T-helper 2 cell treated with Interferon-gamma antibody and Interleukin-4, amounts not matched to agents 5 μg/mL and 100 μg/mL, for 36 hours (primary cell): ENCODE measurements around the gene CHRNA4.

Experiments used
- DNase-seq: peaks from one replicate; pipeline ENCODE4 v3.0.0; 2021; ENCODE audit warnings: low spot score
- H3K27ac Mint-ChIP-seq: one replicate; pipeline ENCODE4 v1.8.0; 2021; ENCODE audit warnings: mild to moderate bottlenecking, mixed read lengths
- H3K27me3 Mint-ChIP-seq: one replicate; pipeline ENCODE4 v1.8.0; 2021; ENCODE audit warnings: low read depth, mixed read lengths
- H3K36me3 Mint-ChIP-seq: one replicate; pipeline ENCODE4 v1.8.0; 2021; ENCODE audit warnings: low read depth, mixed read lengths
- H3K4me1 Mint-ChIP-seq: one replicate; pipeline ENCODE4 v1.8.0; 2021; ENCODE audit warnings: low read depth, mixed read lengths
- H3K4me3 Mint-ChIP-seq: one replicate; pipeline ENCODE4 v1.8.0; 2022; ENCODE audit warnings: mild to moderate bottlenecking, moderate library complexity, mixed read lengths
- H3K9me3 Mint-ChIP-seq: one replicate; pipeline ENCODE4 v1.8.0; 2021; ENCODE audit warnings: mixed read lengths

The CHRNA4 gene

DNA sequence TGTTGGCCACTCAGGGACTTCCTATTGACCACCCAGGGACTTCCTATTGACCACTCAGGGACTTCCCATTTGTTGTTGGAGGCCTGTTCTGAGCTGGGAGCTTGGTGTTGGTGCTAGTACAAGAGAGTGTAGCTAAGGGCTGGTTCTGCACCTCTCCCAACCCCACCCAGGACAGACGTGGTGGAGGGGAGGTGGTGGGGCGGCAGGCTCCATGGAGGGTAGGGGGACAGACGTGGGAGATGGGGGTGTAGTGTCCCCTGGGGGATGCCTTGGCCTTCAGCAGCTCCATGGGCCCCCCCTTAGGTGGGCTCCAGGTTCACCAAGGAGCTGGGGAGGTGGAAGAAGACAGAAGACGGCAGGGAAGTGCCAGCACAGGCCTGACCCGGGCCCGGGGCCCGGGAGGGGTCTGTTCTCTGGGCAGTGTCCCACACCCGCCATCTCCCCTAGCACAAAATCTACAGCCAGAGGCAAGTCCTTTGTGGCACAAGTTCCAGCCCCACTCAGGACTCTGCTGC lies 33.9 kb downstream of the CHRNA4 start:
- no peaks in the 10 kb centered on the region for H3K36me3 Mint-ChIP-seq
- peaks cover 9% of the 10 kb centered on the region for H3K9me3 Mint-ChIP-seq
- H3K4me3 Mint-ChIP-seq: no peak overlapping the region
- no peak for DNase-seq
- H3K4me1 Mint-ChIP-seq: no peaks in the 10 kb centered on the region
- H3K27me3 Mint-ChIP-seq: peaks cover 6% of the 10 kb centered on the region
- peak overlapping the region; percentile 74 for H3K27ac Mint-ChIP-seq

GRCh38 chr20:63326314-63327230 lies 34.6 kb downstream of the CHRNA4 start:
- DNase-seq: no peak
- no peaks in the 10 kb centered on the region for H3K4me1 Mint-ChIP-seq
- H3K4me3 Mint-ChIP-seq: no peak overlapping the region
- no peaks in the 10 kb centered on the region for H3K36me3 Mint-ChIP-seq
- H3K27ac Mint-ChIP-seq: peak overlapping the region; percentile 74
- H3K27me3 Mint-ChIP-seq: peaks cover 6% of the 10 kb centered on the region
- H3K9me3 Mint-ChIP-seq: peaks cover 2% of the 10 kb centered on the region

- no peaks in the 10 kb centered on the region for H3K4me1 Mint-ChIP-seq
- peaks cover 6% of the 10 kb centered on the region for H3K27me3 Mint-ChIP-seq
- no peak for DNase-seq
- no peak overlapping the region for H3K4me3 Mint-ChIP-seq
- H3K27ac Mint-ChIP-seq: no peak overlapping the region
- no peaks in the 10 kb centered on the region for H3K9me3 Mint-ChIP-seq
- no peaks in the 10 kb centered on the region for H3K36me3 Mint-ChIP-seq
These were observed 35.4 kb downstream of the CHRNA4 start for GRCh38 chr20:63325554-63326313.

- no peak overlapping the region for H3K4me3 Mint-ChIP-seq
- H3K27ac Mint-ChIP-seq: no peak overlapping the region
- no peak for DNase-seq
- H3K27me3 Mint-ChIP-seq: peaks cover 6% of the 10 kb centered on the region
- no peaks in the 10 kb centered on the region for H3K9me3 Mint-ChIP-seq
- H3K36me3 Mint-ChIP-seq: no peaks in the 10 kb centered on the region
- no peaks in the 10 kb centered on the region for H3K4me1 Mint-ChIP-seq
These were observed 36.1 kb downstream of the CHRNA4 start for GRCh38 chr20:63325021-63325471.

DNA sequence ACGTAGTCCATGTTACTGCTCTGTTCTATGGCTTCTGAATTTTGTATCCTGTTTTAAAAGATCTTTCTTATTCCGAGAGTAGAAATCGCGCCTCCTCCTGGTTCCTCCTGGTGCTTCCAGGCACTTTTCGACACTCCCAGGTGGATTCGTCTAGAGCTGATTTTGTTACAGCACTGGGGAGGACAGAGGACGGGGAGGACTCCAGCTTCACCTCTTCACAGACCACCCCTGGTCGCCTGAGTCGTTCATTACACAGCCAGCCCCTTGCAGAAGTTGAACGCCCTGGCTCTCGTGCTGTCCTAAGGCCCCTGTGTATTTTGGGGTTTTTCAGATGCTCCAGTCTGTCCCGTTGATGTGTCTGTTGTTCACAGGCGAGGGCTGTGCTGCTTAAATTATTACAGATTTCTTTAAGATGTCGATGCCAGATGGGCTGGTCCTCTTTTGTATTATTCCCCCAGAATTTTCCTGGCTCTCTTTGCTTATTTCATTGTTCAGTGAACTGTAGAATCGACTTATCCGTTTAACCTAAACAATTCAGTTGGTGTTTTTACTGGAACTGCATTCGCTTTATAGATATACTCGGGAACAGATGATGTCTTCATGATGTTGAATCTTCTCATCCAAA lies 37.7 kb downstream of the CHRNA4 start:
- no peaks in the 10 kb centered on the region for H3K4me1 Mint-ChIP-seq
- H3K9me3 Mint-ChIP-seq: no peaks in the 10 kb centered on the region
- H3K27me3 Mint-ChIP-seq: peaks cover 6% of the 10 kb centered on the region
- DNase-seq: no peak
- no peaks in the 10 kb centered on the region for H3K36me3 Mint-ChIP-seq
- H3K27ac Mint-ChIP-seq: no peak overlapping the region
- H3K4me3 Mint-ChIP-seq: no peak overlapping the region

DNA sequence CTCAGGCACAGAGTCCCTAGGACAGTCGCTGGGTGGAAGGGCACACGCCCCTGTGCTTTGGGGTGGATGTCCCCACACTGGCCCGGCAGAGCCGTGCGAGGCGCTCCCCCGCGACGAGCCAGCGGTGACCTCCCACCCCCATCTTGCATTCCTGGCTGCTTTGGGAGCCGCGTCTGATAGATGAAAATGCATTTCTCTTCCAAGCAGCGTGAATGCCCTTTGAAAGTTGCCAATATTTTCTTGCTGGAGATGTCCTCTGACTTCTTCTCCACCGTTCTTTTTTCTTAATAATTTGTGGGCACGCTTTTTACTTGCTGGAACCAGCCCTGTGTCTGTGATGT lies 38.2 kb downstream of the CHRNA4 start:
- no peaks in the 10 kb centered on the region for H3K4me1 Mint-ChIP-seq
- no peaks in the 10 kb centered on the region for H3K9me3 Mint-ChIP-seq
- no peak overlapping the region for H3K27ac Mint-ChIP-seq
- no peak for DNase-seq
- H3K36me3 Mint-ChIP-seq: no peaks in the 10 kb centered on the region
- H3K4me3 Mint-ChIP-seq: no peak overlapping the region
- H3K27me3 Mint-ChIP-seq: peaks cover 6% of the 10 kb centered on the region

DNA sequence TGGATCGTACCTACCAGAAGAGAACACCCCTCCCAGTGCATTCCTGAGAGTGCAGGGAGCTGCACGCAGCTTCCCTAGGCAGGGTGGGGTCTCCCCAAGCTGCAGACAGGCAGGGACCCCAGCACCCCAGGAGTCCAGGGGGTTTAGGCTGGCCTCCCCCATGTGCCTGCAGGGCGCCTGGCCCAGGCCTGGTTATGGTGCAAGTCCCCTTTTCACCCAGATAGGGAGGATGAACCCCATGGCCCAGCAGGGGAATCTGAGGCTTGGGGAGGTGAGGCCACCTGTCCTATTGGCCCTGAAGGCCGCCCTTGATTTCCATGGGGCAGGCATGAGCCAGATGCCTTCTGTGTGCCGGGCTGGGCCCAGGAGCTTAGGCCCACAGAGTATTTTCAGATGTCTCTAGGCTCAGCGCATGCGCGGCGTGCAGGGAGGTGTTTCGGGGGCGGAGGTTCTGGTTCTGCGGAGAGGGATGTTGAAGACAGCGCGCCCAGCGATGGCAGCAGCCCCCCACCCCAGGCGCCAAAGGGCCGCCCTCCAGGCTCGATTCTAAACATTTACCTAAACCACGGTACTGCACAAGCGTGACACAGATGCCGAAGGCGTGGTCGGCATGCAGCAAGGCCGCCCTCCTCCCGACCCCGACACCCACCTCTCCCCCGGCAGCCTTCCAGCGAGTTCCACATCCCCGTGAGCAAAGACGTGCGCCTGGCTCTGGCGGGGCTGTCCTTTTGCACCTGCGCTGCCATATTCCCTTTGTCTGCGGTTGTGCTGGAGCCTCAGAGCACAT lies 38.8 kb downstream of the CHRNA4 start:
- H3K27ac Mint-ChIP-seq: no peak overlapping the region
- H3K27me3 Mint-ChIP-seq: peaks cover 6% of the 10 kb centered on the region
- no peak for DNase-seq
- no peaks in the 10 kb centered on the region for H3K4me1 Mint-ChIP-seq
- no peaks in the 10 kb centered on the region for H3K9me3 Mint-ChIP-seq
- H3K36me3 Mint-ChIP-seq: no peaks in the 10 kb centered on the region
- no peak overlapping the region for H3K4me3 Mint-ChIP-seq

GRCh38 chr20:63321148-63321831 lies 39.9 kb downstream of the CHRNA4 start:
- Mint-ChIP-seq H3K27ac (no peak overlapping the region), H3K27me3 (peaks cover 6% of the 10 kb centered on the region), H3K4me3 (no peak overlapping the region), H3K9me3 (no peaks in the 10 kb centered on the region), H3K4me1 (no peaks in the 10 kb centered on the region), H3K36me3 (no peaks in the 10 kb centered on the region)
- DNase-seq: no peak

- no peaks in the 10 kb centered on the region for H3K36me3 Mint-ChIP-seq
- no peak overlapping the region for H3K4me3 Mint-ChIP-seq
- H3K9me3 Mint-ChIP-seq: no peaks in the 10 kb centered on the region
- H3K27me3 Mint-ChIP-seq: peaks cover 6% of the 10 kb centered on the region
- no peak overlapping the region for H3K27ac Mint-ChIP-seq
- no peaks in the 10 kb centered on the region for H3K4me1 Mint-ChIP-seq
- DNase-seq: no peak
These were observed 40.5 kb downstream of the CHRNA4 start for GRCh38 chr20:63320616-63321147.

- no peaks in the 10 kb centered on the region for H3K4me1 Mint-ChIP-seq
- H3K27ac Mint-ChIP-seq: no peak overlapping the region
- no peak overlapping the region for H3K4me3 Mint-ChIP-seq
- no peaks in the 10 kb centered on the region for H3K9me3 Mint-ChIP-seq
- H3K36me3 Mint-ChIP-seq: no peaks in the 10 kb centered on the region
- H3K27me3 Mint-ChIP-seq: peaks cover 6% of the 10 kb centered on the region
- DNase-seq: no peak
These were observed 41.1 kb downstream of the CHRNA4 start for GRCh38 chr20:63320041-63320511.

- Mint-ChIP-seq H3K9me3 (no peaks in the 10 kb centered on the region), H3K36me3 (no peaks in the 10 kb centered on the region), H3K27me3 (peaks cover 6% of the 10 kb centered on the region), H3K4me1 (no peaks in the 10 kb centered on the region), H3K4me3 (no peak overlapping the region), H3K27ac (no peak overlapping the region)
- no peak for DNase-seq
These were observed 41.7 kb downstream of the CHRNA4 start for GRCh38 chr20:63319164-63320040.
